NCI-H345 (cell line): ENCODE results near the gene C3orf80.
"Not testable (repeated sequence)": the region's sequence is repeated elsewhere in the genome, so short reads cannot be mapped to it uniquely, and the experiment has no call there.

Source experiments
- DNase-seq: peaks from one replicate; lab custom pipeline; 2025; lab: John Stamatoyannopoulos, UW

C3orf80 gene

GRCh38 chr3:160213191-160213590 lies 12.0 kb upstream of the C3orf80 start:
- DNase-seq = no peak

- no peak for DNase-seq
Observed at GRCh38 chr3:160217675-160218074, 7.5 kb upstream of the C3orf80 start.

GRCh38 chr3:160218136-160218535 lies 7.1 kb upstream of the C3orf80 start:
- no peak for DNase-seq

GRCh38 chr3:160220038-160220437 lies 5.2 kb upstream of the C3orf80 start:
- no peak for DNase-seq

- DNase-seq = no peak
Observed at GRCh38 chr3:160221019-160221418, 4.2 kb upstream of the C3orf80 start.

- no peak for DNase-seq
Observed at GRCh38 chr3:160224256-160224655, 966 bp upstream of the C3orf80 start.

- no peak for DNase-seq
Observed at GRCh38 chr3:160224811-160225175, 429 bp upstream of the C3orf80 start.

GRCh38 chr3:160226026-160226907 lies 1.0 kb downstream of the C3orf80 start:
- peak; percentile 10 for DNase-seq

GRCh38 chr3:160227419-160227818 lies 2.2 kb downstream of the C3orf80 start:
- DNase-seq = no peak

- DNase-seq = no peak
Observed at GRCh38 chr3:160232014-160232413, 6.8 kb downstream of the C3orf80 start.

- DNase-seq = not testable (repeated sequence)
Observed at GRCh38 chr3:160240719-160241118, 15.5 kb downstream of the C3orf80 start.

GRCh38 chr3:160245261-160245800 lies 20.1 kb downstream of the C3orf80 start:
- DNase-seq = no peak

GRCh38 chr3:160247766-160248165 lies 22.5 kb downstream of the C3orf80 start:
- no peak for DNase-seq

- no peak for DNase-seq
Observed at GRCh38 chr3:160253298-160253697, 28.1 kb downstream of the C3orf80 start.

GRCh38 chr3:160257606-160258005 lies 32.4 kb downstream of the C3orf80 start:
- DNase-seq = no peak

- DNase-seq = no peak
Observed at GRCh38 chr3:160259589-160259988, 34.4 kb downstream of the C3orf80 start.

- no peak for DNase-seq
Observed at GRCh38 chr3:160260587-160261270, 35.5 kb downstream of the C3orf80 start.

GRCh38 chr3:160265088-160265487 lies 39.9 kb downstream of the C3orf80 start:
- DNase-seq = no peak
